ENCODE data around the gene OSER1.

Gene OSER1

GRCh38 chr20:44172572-44172950 is 38.0 kb downstream of the OSER1 start:
- DNase-seq = no peak

GRCh38 chr20:44171775-44172571 is 38.6 kb downstream of the OSER1 start:
- DNase-seq = no peak

- DNase-seq = no peak
Observed at GRCh38 chr20:44170816-44171410, 39.7 kb downstream of the OSER1 start.

GRCh38 chr20:44167736-44168135 is 42.8 kb downstream of the OSER1 start:
- no peak for DNase-seq

- no peak for DNase-seq
Observed at GRCh38 chr20:44166477-44166876, 44.1 kb downstream of the OSER1 start.

- no peak for DNase-seq
Observed at GRCh38 chr20:44166008-44166407, 44.6 kb downstream of the OSER1 start.

- DNase-seq = no peak
Observed at GRCh38 chr20:44160133-44160532, 50.4 kb downstream of the OSER1 start.

GRCh38 chr20:44159711-44160110 is 50.9 kb downstream of the OSER1 start:
- DNase-seq = no peak

- DNase-seq = no peak
Observed at GRCh38 chr20:44159125-44159524, 51.4 kb downstream of the OSER1 start.

GRCh38 chr20:44157061-44157460 is 53.5 kb downstream of the OSER1 start:
- DNase-seq = no peak

GRCh38 chr20:44154521-44155001 is 56.0 kb downstream of the OSER1 start:
- DNase-seq = no peak

- DNase-seq = no peak
Observed at GRCh38 chr20:44153636-44154043, 56.9 kb downstream of the OSER1 start.

GRCh38 chr20:44151621-44152416 is 58.8 kb downstream of the OSER1 start:
- no peak for DNase-seq

GRCh38 chr20:44146272-44146671 is 64.3 kb downstream of the OSER1 start:
- no peak for DNase-seq

All from SHP77 (cell line).